Brain pericyte (primary cell): ENCODE data around the gene CLMP.

Experiments used
- DNase-seq: peaks from one replicate; pipeline ENCODE4 v3.0.0-alpha.2; 2012; ENCODE audit warnings: low read depth, low spot score

CLMP gene

DNA sequence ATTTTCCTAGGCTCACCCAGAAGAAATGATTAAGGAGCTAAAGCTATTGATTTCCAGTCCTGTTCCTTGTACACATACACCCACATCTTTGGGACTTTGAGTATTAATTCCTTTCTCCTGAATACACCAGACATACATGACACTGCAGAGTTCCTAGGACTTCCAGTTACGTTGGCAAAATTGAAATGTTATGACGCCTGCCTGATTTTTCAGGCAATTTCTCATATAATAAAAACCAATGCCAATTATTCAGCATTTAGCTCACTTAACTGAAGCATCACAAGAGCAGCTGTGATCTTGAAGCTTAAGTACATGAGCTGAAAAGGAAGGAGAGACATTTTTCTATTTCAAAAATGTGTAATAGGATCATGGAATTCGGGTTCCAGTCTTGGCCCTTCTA lies 4.5 kb downstream of the CLMP start:
- DNase-seq = no peak

DNA sequence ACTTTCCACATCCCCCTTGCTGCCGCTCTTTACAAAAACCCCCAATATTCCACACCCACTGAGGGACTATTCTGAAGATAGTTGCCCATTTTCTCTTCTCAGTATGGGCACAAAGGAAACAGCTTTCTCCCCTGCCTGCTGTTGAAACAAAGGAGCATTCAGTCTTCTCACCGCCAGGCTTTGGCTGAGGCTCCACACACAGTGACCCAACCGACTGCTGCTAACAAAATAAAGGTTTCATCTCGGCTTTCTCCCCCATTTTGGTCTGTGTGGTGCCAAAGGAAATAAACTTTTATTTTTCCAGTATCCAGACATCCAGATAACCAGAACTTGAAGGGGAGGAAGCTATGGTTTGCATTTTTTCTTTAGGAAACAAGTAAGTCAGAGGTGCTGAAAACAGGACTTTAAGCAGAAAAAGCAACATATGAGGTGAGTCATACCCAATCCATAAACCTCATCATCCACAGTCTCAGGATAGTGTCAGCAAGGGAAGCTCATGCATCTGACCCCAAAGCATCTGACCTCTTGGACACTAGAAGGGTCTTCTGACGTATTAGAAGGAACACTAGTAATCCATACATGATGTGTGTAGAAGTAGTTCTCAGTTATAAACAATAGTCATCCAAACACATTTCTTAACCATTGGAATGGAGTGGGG lies 6.4 kb downstream of the CLMP start:
- DNase-seq = peak; percentile 55

DNA sequence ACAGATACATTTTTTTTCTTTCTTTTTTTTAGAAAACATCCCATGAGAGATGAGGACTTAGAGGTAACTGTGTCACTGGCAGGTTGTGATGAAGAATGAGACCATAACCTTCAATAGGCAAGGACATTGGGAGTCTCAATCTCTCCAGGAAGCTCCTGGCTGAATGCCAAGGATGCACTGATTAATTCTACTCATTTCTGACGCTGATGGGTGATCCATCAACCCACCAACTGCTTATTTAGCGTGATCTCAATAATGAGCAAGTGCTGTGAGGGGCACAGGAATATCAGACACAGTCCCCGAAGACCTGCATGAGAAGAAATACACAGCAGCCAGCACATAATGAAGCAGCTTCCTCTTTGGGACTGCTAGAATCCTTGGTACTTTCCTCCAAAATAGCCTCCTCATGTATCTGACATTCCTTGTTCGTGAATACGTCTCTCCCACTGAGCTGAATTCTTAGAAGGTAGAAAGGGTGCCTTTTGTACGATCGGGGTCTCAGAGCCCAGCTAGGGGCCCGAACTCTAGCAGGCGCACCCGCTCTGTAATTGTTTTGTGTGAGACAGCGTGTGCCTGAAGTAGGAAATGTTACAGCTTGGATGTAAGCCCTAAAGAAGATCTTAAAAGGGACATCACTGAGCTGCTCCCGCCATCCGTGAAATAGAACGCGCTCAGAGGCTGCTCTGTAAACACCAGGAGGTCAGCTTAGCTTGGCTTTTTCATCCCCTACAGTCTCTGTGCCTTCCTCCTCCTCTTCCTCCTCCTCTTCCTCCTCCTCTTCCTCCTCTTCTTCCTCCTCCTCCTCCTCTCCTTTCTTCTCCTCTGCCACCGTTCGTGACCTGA lies 7.2 kb downstream of the CLMP start:
- DNase-seq = no peak

GRCh38 chr11:123187248-123187647 lies 7.8 kb downstream of the CLMP start:
- DNase-seq = no peak

DNA sequence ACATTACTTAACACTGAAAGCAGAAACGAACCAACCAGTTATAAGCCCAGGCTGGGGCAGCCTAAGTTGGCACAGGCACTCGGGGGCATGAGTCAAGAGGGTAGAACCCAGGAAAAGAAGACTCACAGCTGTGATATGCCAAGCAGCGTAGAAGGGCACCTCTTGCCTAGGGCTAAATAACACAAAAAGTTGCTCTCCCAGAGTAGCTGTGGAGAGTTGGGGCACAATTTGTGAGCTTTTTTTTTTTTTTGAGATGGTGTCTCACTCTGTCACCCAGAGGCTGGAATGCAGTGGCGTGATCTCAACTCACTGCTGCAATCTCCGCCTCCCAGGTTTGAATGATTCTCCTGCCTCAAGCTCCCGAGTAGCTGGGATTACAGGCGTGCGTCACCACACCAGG lies 8.8 kb downstream of the CLMP start:
- DNase-seq = no peak

DNA sequence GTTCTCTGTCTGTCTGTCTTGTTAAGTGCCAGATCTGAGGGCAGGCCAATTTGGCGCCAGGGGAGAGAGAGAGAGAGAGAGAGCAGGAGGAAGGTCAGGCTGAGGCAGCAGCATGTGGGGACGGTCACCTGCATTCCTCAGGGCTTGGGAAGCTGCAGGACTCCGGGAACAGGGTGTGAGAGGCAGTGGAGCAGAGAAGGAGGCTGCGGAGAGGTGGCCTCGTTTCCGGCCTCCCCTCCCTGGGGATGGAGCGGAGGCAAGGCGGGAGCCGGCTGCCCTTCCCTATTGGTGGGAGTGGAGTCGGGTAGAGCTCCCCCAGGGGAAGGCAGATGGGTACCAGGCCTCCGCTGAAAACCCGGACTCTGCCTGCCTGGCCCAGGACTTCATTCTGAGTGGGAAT lies 9.7 kb downstream of the CLMP start:
- DNase-seq = no peak

DNA sequence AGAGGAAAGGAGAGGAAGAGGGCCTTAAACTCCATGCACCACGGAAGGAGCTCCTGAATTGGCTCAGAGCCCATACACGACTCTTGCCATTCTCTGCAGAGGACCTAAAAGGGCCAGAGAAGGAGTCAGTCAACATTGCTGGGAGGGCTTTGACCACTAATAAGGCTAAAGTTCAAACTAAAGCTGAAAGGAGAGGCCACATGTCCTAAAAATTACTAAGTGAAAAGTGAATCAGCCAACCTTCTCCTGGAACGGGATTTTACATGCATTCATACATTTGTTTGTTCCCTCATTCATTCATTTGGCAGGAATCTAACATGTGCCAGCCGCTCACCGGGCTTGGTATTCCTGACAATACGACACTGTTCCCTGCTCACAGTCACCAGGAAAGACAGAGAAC lies 10.5 kb downstream of the CLMP start:
- DNase-seq = no peak

GRCh38 chr11:123183391-123184099 lies 11.5 kb downstream of the CLMP start:
- no peak for DNase-seq

DNA sequence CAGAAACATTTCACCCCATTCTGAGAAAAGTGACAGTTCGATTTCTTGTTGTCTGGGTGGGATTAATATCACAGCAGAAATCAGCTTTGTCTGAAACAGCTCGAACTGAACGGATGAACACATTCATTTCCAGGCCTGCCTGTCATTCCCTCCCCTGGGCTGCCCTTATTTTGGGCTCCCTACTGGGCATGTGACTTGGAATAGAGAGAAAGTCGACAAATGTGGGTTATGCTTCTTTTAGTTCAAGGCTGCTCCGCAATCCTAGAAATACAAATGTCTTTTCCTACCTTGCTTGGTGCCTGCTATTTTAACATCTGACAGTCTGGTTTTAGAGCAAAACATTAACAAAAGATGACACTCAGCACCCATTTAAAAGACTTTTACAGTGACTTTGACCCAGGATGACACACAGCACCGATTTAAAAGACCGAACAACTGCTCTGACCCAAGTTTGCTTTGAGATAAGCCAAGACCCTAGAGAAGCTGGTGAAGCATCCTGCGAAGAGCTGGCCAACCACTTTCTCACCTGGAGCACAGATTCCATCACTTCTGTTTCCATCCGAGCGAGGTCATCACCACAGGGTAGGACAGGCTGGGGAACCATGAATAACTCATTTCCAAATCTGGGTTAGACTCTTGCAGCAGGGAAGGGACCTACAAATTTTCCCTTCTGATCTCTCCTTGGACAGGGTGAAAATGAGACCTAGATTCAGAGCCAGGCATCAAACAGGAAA lies 13.1 kb downstream of the CLMP start:
- no peak for DNase-seq

GRCh38 chr11:123181075-123181474 lies 14.0 kb downstream of the CLMP start:
- no peak for DNase-seq

- no peak for DNase-seq
These were observed 14.5 kb downstream of the CLMP start for GRCh38 chr11:123180574-123180973.

DNA sequence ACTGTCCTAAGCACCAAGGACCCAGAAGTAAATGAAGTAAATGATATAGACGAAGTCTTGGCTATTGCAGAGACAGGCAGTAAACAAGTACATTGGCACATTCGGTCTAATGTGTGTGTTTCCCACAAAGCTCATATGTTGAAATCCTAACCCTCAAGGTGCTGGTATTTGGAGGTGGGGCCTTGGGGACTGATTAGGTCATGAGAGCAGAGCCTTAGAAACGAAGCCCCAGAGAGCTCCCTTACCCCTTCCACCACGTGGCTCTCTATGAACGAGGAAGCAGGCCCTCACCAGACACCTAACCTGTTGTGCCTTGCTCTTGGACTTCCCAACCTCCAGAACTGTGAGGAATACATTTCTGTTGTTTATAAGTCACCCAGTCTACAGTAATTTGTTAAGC lies 14.9 kb downstream of the CLMP start:
- no peak for DNase-seq

GRCh38 chr11:123179586-123179985 lies 15.5 kb downstream of the CLMP start:
- DNase-seq = no peak

- DNase-seq = no peak
These were observed 16.9 kb downstream of the CLMP start for GRCh38 chr11:123178186-123178585.

DNA sequence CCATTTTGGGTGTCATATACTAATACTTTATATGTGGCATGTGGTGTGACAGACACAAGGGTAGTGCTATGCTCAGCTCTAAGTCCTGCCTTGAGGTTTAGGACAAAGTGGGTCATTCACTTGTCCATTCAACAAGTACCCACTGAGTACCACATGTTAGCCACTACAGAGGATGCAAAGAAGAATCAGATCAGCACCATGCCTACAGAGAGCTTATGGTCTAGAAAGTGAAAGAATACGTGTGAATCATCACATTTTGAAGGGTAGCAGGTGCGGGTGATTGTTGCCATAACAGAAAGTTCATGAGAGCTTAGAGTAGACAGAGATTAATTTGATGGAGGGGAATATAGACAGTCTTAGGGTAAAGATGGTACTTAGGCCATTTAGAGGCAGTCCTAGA lies 18.3 kb downstream of the CLMP start:
- no peak for DNase-seq

DNA sequence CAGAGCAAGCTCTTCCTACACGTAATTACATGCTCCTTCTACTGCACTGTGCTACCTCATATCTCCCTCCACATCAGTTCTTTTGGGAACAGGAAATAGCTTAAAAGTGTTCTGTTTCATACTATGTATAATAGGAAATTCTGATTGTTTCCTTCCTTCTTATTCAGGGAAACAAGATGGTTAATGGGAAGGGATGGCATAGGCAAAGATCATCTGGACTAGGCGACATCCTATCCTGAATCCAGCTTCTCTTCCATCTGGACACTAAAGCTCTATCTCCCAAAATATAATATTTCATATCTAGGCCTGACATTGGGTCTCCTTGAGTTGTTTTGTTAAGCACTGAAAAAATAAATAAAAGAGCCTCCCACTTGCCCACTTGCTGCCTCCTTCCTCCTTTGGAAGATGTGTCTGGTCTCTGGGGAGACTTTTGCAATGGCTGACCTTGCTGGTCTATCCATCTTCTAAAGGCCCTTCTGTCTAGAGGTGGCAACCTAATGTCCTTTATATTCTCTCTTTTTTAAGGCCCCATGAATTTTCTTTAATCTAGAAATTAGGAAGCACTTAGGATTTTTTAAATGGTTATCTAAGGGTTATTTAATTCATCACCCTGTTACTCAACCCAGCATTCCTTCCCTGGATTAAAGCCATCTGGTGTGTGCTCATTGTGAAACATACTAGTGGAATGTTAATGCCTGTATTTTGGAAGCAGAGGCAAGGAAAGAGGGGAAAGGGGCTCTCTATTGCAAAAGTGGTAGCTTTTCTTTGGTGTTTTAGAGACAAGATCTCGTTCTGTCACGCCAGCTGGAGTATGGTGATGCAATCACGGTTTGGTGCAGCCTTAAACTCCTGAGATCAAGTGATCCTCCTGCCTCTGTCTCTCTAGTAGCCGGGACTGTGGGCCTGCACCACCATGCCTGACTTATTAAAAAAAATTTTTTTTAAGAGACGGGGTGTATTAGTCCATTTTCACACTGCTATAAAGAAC lies 20.6 kb downstream of the CLMP start:
- DNase-seq = no peak

DNA sequence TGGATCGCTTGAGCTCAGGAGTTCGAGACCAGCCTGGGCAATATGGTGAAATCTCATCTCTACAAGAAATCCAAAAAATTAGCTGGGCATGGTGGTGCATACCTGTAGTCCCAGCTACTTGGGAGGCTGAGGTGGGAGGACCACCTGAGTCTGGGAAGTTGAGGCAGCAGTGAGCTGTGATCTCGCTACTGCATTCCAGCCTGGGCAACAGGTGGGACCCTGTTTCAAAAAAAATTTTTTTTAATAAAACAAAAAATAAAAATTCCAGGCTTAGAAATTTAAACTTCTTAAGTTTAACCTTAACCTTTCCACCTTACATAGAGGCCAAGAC lies 21.2 kb downstream of the CLMP start:
- no peak for DNase-seq

GRCh38 chr11:123173040-123173855 lies 21.8 kb downstream of the CLMP start:
- no peak for DNase-seq

GRCh38 chr11:123170929-123171328 lies 24.1 kb downstream of the CLMP start:
- DNase-seq = no peak

- no peak for DNase-seq
These were observed 25.2 kb downstream of the CLMP start for GRCh38 chr11:123169821-123170220.
